HG02981 (cell line): ENCODE data around the gene FMNL3.
"Not testable (repeated sequence)": the region's sequence is repeated elsewhere in the genome, so short reads cannot be mapped to it uniquely, and the experiment has no call there.

Experiments used
- ATAC-seq: cut with Tn5 transposase; IDR thresholded peaks from one replicate; pipeline ENCODE4 v1.9.1; 2021; ENCODE audit warnings: mild to moderate bottlenecking, moderate library complexity; ENCODE audit not compliant: unreplicated experiment

FMNL3 gene, protein sequence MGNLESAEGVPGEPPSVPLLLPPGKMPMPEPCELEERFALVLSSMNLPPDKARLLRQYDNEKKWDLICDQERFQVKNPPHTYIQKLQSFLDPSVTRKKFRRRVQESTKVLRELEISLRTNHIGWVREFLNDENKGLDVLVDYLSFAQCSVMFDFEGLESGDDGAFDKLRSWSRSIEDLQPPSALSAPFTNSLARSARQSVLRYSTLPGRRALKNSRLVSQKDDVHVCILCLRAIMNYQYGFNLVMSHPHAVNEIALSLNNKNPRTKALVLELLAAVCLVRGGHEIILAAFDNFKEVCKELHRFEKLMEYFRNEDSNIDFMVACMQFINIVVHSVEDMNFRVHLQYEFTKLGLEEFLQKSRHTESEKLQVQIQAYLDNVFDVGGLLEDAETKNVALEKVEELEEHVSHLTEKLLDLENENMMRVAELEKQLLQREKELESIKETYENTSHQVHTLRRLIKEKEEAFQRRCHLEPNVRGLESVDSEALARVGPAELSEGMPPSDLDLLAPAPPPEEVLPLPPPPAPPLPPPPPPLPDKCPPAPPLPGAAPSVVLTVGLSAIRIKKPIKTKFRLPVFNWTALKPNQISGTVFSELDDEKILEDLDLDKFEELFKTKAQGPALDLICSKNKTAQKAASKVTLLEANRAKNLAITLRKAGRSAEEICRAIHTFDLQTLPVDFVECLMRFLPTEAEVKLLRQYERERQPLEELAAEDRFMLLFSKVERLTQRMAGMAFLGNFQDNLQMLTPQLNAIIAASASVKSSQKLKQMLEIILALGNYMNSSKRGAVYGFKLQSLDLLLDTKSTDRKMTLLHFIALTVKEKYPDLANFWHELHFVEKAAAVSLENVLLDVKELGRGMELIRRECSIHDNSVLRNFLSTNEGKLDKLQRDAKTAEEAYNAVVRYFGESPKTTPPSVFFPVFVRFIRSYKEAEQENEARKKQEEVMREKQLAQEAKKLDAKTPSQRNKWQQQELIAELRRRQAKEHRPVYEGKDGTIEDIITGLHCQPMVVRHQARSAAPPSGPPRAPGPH

DNA sequence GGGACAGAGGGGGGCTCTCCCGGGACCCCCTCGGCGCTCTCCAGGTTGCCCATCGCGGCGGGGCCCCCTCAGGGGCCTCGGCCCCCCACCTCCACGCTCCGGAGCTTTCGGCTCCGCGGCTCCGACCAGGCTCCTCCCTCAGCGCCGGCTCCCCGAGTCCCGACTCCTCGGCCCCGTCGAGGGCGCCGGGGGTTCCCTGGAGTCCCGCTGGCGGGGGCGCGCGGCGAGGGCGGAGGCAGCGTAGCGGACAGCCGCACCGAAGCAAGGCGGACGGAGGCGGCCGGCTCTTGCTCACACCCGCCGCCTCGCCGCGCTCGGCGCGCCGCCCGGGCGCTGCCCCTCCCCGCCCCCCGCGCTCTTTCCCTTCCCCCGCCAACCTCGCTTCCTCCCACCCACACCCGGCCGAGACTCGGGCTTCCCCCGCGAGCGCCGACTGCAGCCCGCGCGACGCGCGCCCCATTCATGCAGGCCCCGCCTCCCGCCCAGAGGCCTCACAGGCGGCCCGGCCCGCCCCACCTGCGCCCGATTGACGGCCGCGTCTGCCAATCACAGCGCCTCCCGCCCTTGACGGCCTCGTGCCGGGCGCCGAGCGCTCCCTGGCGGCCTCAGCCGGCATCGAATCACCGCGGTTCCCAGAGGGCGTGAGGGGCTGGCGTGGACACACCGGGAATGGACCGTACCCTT is at the start of gene FMNL3:
Gene FMNL3 (minus strand): TSS at position 278 of the 684 bp plus-strand sequence. CDS start 225 bp downstream, at position 53.
- ATAC-seq: peak; percentile 82

DNA sequence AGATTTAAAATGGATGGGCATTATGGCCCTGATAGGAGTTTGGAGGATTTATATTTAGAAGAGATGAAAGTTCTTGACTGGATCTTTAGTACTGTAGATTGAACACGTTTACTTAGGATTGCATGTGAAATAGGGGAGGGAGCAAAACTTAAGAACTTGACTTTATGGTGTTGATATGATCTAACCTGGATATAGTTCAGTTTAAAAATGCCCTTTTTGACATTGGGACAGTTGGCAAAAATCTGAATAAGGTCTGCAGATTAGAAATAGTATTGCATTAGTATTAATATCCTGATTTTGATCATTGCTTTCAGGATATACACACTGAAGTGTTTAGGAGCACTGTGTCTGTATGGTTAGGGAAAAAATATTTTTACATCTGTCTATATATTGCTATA is 43.8 kb upstream of the FMNL3 start:
- no peak for ATAC-seq

DNA sequence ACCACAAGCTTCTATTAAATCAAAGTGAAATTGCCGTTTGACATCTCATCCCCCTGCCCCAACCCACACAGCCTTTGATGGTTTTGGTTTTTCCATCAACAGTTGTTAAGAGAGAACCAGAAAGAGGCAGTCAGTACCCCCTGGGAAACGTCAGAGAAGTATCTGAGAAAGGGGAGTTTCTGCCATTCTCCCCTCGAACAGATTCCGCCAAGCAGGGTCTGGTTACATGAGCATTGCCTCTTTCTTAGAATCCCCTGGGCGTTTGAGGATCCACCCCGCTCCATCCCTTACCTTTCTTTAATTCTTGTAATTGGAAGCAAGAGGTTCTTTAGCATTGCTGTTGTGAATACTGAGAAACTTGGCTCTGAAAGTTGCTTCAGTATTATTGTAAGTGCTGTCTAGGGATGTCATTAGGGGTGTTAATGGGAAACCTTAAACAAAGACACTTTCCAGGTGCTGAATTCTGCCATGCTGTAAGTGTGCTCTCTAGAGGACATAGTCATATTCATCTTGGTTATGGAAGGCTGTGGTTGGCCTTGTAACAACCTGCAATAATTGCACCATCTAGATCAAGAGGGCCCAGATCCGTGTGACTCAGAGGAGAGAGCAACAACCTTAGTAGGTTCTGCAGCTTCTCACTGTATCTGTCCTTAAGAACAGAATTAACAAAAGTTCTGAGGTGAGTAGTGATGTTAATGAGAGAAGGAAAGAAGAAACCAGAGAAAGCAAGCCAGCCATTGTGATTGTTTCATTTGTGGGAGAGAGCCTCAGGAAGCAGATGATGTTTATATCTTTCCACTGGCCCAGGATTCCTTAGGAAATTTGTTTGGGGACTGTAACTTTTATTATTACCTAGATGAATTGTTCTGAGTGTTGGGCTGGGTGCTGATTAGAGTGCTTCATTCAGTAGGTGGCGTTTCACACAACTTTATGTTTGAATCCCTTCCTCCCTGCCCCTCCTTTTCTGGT is 43.1 kb upstream of the FMNL3 start:
- no peak for ATAC-seq

DNA sequence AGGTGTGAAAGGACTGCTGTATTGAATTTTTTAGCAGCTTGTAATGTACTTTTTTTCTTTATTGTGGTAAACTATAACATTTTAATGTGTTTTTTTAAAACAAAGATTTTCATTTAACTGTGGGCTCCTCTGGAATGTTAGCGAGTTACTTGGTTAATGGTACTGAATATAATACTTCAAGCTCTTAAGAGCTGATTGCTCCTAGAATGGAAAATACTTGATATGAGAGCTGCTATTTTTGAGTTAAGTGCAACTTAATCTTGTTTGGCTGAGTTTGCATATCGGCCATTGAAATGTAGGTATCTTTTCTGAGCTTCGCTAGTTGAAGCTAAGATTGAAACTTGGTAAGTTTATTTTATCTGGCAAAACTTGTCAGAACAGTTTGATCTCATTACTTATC is 41.6 kb upstream of the FMNL3 start:
- no peak for ATAC-seq

DNA sequence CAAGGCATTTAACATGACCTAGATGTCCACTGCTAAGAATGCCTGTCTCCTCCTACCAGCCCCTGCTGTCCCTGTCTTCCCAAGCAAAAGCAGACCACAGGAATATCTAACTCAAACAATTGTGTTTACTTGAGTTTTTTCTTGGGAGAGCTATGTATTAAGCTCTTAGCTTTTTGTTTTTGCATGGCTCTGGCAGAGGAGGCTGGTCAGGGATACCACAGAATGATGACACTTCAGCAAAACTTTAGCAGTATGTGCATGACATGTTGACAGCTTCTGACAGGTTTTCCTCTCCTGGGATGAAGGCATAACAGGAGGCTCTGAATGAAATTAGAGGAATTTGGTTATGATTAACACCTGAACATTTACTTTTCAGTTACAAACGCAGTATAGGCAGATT is 41.1 kb upstream of the FMNL3 start:
- no peak for ATAC-seq

DNA sequence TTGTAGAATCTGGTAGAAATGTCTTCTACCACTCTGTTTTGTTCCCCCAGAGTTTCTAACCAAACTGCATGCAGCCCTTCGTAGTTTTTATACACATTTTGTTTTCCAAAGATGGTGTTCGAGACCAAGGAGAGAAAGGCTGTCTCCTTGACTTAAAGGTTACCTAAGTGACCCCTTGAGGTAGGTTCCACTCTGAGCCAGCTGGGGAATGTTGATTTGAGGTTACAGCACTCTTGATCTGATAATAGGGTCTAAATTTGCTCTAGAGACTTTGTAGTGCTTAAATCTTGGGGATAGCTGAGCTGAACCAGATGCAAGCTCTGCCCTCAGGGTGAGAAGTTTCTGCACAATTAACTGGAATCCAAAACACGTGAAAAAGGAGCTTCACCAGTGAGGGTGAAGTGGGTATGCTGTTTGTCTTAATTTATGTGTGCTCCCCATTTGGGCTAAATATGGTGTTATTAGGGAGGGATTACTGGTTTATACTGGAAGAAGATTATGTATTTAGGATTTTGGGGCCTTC is 37.2 kb upstream of the FMNL3 start:
- no peak for ATAC-seq

DNA sequence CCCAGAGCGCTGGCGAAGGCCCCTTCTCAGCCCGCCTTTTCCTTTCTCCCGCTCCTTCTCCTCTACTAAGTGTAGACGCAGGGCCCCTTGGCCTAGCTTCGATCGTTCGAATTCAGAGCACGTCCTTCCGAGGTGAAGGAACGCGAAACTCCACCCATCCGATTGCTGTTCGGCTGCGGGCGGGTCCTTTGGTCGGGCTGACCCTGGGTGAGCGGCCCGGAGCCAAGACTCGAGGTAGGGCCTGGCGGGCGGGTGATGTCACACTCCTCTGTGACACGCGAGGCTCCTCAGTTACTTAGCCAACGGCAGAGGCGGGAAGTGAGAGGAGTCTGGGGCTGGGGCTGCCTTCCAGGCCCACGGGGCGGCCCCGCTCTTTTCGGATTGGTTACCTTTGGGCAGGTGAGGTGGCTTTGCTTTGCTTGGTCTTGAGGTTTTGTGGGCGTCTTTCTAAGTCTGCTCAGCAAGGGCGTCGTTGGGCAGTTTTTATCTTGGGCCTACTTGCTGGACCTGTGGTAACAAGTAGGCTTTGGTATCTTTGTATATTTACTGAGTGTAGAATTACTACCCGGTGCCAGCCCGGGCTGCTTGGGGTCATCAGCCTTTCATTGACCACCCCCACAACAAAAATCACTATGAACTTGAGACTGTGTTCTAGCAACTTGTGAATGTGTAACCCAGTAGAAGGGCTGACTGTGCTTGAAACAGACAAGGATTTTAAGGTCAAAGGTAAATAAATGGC is 34.8 kb upstream of the FMNL3 start:
- ATAC-seq: peak; percentile 62

DNA sequence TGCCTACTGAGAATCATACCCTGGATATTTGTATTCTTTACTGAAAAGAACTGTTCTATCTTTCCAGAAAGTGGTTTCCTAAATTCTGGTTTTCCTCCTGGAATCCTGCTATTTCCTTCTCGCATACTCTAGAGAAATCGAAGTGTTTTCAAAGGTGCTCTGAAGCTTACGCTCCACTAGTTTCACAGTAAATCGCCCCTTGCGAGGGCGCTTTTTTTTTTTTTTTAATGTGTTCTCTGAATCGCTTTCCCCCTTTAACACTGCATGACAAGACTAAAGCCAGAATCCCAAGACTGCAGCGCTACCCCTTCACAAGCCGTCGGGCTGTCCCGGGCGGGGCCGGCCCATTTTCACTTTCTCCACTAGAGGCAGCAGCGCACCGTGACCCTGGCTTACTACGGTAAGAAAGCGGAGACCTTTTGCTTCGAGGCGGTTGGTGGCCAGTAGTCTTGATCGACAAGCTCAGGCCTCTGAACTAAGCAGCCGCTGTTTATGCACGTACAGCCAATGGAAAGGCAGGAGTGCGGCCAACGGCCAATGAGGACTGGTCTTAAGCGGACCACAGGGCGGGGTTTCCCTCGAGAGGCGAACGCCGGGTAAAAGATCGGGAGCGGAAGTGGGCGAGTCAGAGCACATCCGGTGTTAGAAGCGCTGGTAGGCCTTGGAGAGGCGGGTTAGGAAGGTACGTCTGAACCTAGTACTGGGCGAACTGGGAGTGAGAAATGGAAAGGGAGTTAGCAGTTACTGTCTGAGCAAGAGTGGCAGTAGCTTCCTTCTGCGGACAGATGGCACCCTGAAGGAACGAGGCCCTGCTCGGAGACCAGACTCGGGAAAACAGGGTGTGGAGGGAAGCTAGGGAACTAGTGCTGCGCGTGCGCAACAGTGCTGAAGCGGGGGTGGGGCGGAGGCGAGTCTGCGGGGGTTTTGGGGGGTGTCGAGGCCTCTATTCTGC is 34.0 kb upstream of the FMNL3 start, which contains the start of gene TMBIM6:
Gene TMBIM6 (plus strand): TSS at position 628 of the 952 bp plus-strand sequence. CDS start 10,937 bp downstream, outside the sequence.
- ATAC-seq: peak; percentile 92

DNA sequence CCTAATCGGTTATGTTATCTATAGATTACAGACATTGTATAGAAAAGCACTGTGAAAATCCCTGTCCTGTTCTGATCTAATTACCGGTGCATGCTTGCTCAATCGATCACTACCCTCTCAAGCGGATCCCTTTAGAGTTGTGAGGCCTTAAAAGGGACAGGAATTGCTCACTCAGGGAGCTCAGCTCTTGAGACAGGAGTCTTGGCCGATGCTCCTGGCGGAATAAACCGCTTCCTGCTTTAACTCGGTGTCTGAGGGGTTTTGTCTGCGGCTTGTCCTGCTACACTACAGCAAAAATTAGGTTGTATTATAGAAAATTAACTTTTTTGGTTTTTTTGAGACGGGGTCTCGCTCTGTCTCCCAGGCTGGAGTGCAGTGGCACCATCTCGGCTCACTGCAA is 33.1 kb upstream of the FMNL3 start:
- ATAC-seq: not testable (repeated sequence)

DNA sequence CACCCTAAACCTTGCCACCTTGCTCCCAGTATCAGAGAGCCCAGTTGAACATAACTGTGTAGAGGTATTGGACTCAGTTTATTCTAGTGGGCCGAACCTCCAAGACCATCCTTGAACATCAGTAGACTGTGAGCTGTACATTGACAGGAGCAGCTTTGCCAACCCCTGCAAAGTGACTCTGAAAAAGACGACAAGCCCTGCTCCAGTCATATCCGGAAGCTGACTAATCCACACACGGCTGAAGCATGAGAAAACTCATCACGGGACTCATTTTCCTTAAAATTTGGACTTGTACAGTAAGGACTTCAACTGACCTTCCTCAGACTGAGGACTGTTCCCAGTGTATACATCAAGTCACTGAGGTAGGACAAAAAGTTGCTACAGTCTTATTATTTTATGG is 31.5 kb upstream of the FMNL3 start:
- ATAC-seq: not testable (repeated sequence)

DNA sequence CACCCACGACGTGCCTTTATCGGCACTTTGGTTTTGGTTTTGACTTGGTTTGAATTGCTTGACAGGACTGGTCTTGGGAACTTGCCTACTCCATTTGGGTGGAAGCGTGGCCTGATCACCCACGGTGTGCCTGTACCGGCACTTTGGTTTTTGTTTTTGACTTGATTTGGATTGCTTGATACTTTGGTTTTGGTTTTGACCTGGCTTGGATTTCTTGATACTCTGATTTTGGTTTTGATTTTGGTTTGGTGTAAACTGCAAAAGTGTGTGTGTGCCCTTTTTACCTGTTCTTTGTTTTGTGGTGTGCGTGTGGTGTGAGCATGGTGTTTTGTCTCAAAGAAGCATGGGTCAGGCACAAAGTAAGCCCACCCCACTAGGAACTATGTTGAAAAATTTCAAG is 27.7 kb upstream of the FMNL3 start:
- not testable (repeated sequence) for ATAC-seq

DNA sequence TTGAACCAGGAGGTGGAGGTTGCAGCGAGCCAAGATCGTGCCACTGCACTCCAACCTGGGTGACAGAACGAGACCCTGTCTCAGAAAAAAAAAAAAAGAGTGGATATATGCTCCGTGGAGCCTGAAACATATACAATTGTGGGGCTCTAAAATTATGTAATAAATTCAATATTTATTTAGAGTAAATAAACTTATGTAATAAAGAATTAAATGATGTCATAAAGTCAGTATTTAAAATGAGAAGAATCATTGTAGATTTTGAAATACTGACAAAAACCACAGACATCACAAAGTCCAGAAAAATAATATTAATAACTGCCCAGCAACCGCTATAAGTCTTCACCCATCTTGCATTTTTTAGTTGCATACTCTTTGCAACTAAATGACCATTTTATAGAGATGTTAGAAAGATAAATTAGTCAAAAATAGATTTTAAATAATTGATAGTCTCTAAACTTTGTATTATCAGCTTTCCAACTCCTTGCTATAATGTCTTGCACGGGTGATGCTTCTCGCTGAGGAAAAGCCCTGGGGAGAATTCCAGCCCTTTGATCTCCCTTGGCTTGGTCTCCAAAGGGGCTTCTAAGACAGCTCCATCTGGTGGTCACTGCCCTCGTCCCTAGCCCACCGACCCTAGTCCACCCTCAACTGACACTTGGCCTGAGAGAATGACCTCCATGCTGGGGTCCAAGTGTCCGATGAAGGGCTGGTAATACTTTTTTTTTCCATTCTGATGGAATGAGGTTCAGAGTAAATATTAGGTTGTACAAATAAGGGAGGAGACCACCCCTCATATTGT is 26.2 kb upstream of the FMNL3 start:
- no peak for ATAC-seq

DNA sequence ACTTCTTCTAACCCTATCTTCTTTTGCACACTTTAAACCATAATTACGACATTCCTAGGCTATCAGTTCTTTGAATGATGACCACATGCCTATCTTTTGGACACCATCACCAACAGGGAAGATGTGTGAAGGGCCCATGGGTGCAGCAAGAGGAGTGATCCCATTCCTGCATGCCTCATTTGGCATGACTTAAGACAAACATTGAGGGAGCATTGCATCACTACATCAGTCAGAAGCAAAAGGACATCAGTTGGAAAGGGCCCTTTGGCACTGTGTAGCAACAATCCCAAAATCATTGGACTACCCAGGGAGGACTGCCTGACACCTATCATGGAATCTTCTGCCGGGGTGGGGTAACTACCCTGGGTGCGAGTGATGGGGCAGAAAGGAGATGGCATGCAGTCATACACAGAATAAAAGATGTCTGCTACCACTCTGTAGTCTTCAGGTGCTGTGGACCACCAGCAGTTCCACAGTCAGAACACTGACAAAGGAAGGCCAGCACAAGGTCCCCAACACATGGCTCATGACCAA is 23.4 kb upstream of the FMNL3 start:
- no peak for ATAC-seq

DNA sequence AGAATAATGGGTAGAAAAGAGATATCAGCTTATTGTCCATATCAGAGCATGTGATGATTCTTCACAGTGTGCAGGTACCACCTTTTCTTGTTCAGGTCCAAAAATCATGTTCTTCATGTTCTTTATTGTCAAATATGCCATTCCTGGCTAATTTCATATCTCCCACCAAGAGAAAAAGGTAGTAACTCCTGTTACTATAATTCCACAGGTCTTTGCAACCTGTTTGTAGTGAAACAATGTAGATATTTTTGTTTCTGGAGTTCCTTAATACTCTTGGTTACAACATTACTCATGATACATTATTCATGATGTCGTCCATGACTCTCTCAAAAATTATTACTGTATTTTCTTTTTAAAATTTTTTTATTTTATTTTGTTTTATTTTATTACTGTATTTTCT is 22.8 kb upstream of the FMNL3 start:
- no peak for ATAC-seq

DNA sequence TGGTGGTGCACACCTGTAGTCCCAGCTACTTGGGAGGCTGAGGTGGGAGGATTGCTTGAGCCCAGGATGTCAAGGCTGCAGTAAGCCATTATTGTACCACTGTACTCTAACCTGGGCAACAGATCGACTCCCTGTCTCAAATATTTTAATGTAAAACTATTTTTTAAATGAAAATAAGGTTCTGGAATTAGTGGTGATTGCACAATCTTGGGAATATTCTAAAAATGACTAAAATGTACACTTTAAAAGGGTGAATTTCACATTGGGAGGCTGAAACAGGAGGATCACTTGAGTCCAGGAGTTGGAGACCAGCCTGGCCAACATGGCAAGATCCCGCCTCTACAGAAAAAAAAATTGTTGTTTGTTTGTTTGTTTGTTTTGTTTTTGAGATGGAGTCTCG is 21.2 kb upstream of the FMNL3 start:
- ATAC-seq: no peak

DNA sequence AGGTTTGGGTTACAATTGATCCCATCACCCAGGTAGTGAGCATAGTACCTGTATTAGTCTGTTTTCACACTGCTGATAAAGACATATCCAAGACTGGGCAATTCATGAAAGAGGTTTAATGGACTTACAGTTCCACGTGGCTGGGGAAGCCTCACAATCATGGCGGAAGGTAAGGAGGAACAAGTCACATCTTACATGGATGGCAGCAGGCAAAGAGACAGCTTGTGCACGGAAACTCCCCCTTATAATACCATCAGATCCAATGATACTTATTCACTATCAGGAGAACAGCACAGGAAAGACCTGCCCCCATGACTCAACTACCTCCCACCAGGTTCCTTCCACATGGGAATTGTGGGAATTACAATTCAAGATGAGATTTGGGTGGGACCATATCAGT is 14.2 kb upstream of the FMNL3 start:
- ATAC-seq: not testable (repeated sequence)

DNA sequence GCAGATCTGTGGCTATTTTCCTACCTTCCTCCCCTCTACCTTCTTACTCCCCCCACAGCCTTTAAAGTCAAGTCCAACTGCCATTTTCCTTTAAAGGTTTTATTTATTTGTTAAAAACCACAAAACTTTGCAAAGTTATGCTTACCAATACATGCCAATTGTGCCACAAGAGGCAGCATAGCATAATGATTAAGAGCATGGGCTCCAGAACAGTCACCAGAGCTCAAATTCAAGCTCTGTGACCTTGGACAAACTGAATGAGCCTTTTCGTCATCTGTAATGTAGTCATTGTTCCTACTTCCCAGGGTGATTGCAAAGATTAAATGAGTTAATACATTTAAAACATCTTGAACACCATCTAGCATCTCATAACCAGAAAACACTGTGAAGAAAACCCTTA is 13.0 kb upstream of the FMNL3 start:
- no peak for ATAC-seq
